GM19240 (cell line): ENCODE data around the gene FAM107B.

Source experiments
- DNase-seq: peaks from one replicate; pipeline ENCODE4 v3.0.0; 2011; ENCODE audit warnings: low spot score; ENCODE audit not compliant: insufficient read length

The FAM107B gene

GRCh38 chr10:14507176-14507575, 267.5 kb downstream of the FAM107B start:
- DNase-seq: no peak

- DNase-seq: no peak
Measured at GRCh38 chr10:14502431-14502830, 272.3 kb downstream of the FAM107B start.

GRCh38 chr10:14500172-14500765, 274.4 kb downstream of the FAM107B start:
- DNase-seq: no peak

GRCh38 chr10:14499601-14499904, 275.1 kb downstream of the FAM107B start:
- DNase-seq: no peak

DNA sequence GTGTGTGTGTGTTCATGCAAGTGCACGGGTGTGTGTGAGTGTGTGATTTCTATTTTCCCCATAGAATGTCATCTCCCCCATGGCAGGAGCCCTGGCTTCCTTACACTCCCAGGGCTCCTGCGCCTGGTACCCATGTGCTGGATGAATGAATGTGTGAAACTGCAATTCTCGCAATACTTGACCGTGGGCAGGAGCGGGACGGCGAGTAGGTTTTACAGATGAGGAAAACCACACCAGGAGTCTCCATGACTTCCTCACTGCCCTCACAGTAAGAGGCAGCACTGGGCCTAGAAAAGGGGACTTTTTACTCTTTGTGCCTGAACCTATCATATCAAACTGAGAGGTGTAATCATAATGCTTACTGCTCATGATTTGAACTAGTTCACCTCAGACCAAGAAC, 276.4 kb downstream of the FAM107B start:
- DNase-seq: no peak

DNA sequence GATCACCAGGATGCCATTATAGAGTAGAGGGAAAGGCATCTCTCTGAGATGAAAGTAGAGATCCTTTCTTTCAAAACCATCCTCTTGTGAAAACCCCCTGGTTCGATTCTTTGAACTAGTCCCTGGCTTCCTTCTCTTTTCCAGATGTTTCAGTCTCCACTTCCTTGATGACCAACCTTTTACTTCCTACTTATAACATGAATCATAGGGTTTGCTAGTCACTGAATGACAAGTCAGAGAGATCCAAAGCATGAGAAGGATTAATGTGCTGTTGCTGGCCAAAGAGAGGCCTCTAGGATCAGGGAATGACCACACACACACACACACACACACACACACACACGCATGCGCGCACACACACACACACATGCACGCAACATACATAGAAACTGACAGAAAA, 282.9 kb downstream of the FAM107B start:
- DNase-seq: no peak

GRCh38 chr10:14489522-14490177, 285.0 kb downstream of the FAM107B start:
- DNase-seq: no peak

DNA sequence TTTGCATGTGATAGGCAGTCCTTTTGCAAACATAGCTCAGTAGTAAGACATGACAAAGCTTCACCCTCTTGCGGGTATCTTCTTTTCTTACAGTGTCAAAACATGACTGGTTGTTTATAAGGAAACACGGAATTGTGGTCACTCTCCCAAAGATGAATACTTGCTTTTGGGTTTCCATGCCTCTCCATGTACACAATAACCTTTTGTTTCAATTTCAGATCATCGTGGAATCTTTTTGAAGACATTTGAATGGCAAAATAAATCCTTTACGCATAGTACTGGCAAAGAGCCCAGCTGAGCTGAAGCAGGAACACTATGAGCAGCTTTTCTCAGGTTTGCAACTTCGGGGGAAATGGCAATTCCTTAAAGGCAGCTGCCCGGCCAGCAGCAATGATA, 287.2 kb downstream of the FAM107B start:
- no peak for DNase-seq

GRCh38 chr10:14486777-14487487, 287.8 kb downstream of the FAM107B start:
- no peak for DNase-seq

DNA sequence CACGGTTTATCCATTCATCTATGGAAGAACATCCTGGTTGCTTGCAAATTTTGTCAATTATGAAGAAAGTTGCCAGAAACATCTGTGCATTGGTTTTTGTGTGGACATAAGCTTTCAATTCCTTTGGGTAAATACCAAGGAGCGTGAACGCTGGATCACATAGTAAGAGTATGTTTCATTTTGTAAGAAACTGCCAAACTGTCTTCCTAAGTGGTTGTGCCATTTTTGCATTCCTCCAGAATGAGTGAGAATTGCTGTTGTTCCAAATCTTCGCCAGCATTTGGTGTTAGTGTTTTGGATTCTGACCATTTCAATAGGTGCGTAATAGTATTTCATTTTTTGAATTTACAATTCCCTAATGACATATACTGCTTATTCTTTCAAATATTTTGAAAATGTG, 288.7 kb downstream of the FAM107B start:
- no peak for DNase-seq

DNA sequence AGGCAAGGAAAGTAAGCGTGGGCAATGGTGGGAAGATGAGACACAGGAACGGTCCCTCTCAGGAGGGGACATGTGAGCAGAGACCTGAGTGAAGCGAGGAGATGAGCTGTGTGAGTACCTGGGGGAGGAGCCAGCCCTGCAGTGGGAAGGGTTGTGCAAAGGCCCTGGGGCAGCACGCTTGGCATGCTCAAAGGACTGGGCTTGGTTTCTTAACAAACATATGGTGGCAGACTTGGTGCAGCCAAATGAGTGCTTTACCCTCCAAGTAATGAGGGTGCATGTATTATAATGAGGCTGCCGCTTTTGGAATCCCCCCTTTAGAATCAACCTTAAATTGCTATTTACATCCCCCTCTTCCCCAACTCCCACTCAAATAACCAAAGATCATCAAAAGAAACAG, 291.3 kb downstream of the FAM107B start:
- no peak for DNase-seq

GRCh38 chr10:14481752-14482151, 292.9 kb downstream of the FAM107B start:
- DNase-seq: no peak

- DNase-seq: no peak
Measured at GRCh38 chr10:14481014-14481413, 293.7 kb downstream of the FAM107B start.

DNA sequence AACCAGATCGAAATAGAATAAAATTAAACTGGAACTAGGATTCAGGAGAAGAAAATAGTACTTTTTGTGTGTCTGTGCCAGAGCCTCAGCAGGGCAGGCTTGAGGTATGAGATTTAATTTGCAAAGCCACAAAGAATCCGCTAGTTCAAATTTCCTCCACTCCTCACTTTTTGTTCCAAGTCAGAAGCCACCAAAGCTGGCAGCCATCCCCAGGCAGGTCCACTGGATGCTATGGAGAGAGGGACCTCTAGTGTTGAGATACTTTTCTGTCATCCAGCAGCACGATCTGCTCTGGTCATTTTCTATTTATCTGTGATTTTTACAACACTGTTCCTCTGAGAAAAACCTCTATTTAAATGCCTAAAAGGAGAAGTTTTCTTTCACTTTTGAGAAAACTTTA, 296.1 kb downstream of the FAM107B start:
- peak; percentile 6 for DNase-seq

DNA sequence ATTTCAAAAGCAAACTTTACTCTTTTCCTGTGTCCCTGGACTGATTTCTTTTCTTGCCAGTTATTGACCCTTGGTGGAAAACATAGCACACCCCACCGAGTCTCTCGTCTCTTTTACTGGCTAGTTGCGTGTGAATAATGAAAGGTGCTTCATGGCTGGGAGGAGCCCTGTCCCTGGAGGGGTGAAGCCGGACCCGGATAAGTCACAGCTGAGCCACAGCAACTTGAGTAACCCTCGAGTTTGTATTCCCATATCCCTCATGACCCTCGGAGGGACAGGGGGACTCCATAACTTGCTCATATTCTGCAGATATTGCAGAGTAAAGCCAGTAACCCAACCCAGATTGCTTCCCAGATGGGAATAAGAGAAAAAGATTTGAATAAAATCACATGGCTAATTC, 296.5 kb downstream of the FAM107B start:
- DNase-seq: no peak

DNA sequence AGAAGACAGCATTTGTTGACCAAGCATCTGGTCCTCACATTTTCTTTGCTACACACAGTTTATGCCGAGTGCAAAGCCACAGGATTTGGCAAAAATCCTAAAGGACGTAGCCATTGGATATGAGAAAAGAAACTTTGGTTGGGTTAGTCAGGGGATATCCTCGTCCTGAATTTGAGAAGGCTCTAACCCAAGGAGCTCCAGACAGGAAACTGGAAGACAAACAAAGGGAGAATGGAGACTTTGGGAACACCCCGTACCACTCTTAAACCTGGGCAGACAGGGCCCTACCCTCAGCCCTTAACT, 297.3 kb downstream of the FAM107B start:
- DNase-seq: no peak

DNA sequence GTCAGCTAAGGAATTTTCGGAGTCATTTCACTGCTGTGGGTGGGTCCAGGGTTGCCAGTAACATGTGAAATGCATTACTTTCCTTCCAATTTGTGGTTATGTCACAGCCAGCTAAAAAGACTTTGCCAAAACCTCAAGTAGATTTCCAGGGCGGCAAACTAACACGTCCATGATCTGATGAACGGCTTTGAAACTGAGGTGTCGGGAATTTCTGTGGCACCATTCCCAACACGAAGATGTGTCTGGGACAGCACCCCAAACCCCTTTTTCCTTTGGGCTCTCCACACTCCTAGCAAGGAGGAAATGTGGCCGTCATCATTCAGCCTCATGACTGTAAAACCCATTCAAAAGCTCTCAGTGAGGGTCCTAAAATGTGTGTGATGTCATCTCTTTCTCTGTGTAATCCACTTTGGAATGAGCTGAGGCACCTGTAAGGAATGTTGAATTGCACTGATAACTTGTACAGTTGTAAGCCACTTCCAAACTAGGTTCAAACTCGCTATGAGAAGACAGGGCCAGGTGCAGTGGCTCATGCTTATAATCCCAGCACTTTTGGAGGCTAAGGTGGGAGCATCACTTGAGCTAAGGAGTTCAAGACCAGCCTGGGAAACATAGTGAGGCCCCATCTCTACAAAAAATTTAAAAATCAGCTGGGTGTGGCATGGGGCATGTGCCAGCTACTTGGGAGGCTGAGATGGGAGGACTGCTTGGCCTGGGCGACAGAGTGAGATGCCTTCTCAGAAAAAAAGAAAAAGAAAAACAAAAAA, 297.9 kb downstream of the FAM107B start:
- DNase-seq: no peak

- DNase-seq: no peak
Measured at GRCh38 chr10:14476006-14476405, 298.7 kb downstream of the FAM107B start.

- no peak for DNase-seq
Measured at GRCh38 chr10:14474656-14475055, 300.0 kb downstream of the FAM107B start.

DNA sequence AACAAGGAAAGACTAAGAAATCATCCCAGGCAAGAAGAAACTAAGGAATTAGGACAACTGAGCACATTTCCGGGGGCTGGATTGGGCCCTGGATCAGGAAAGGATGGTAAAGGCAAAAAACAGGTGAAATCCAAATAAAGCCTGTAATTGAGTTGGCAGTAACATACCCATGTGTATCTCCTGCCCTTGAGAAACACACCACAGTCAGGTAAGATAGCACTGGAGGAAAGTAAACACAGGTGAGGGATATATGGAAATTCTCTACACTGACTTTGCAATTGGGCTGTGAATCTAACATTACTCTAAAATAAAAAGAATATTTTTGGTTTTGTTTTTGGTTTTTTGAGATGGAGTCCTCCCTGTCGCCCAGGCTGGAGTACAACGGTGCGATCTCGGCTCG, 303.8 kb downstream of the FAM107B start:
- no peak for DNase-seq

GRCh38 chr10:14468726-14469125, 306.0 kb downstream of the FAM107B start:
- DNase-seq: no peak
